OCI-LY1 (cell line): ENCODE results near the gene CCDC127.
"Not testable (repeated sequence)": the region's sequence is repeated elsewhere in the genome, so short reads cannot be mapped to it uniquely, and the experiment has no call there.

ENCODE experiments used
- CTCF ChIP-seq: fragments of 200-600 bp; sonication (generic), shearing (Covaris generic); IDR thresholded peaks from 2 replicates; pipeline ENCODE4 v1.5.1; 2017; ENCODE audit warnings: mild to moderate bottlenecking, antibody characterized with exemption, low read length, moderate library complexity, mixed read lengths
- EZH2 ChIP-seq: fragments of 200-600 bp; sonication (generic), shearing (Covaris generic); IDR thresholded peaks from 2 replicates; pipeline ENCODE4 v1.8.0; 2017; ENCODE audit warnings: borderline replicate concordance, mixed run types, mild to moderate bottlenecking, antibody characterized with exemption, low read length, moderate library complexity, mixed read lengths

GRCh38 chr5:215256-215655 lies 2.7 kb downstream of the CCDC127 start:
- TF ChIP-seq CTCF, EZH2: not testable (repeated sequence)
